Activated CD8-positive, alpha-beta memory T cell treated with anti-CD3 and anti-CD28 coated beads, Interleukin-2, amount 50 U/mL, for 48 hours (primary cell): ENCODE results near the gene PRSS12.
"Not testable (repeated sequence)": the region's sequence is repeated elsewhere in the genome, so short reads cannot be mapped to it uniquely, and the experiment has no call there.

Experiments used
- DNase-seq: peaks from one replicate; pipeline ENCODE4 v3.0.0-alpha.2; 2020

PRSS12 gene

GRCh38 chr4:118270492-118270891, 82.3 kb downstream of the PRSS12 start:
- DNase-seq: no peak

GRCh38 chr4:118268780-118269179, 84.0 kb downstream of the PRSS12 start:
- DNase-seq: no peak

- not testable (repeated sequence) for DNase-seq
Measured at GRCh38 chr4:118266145-118266496, 86.7 kb downstream of the PRSS12 start.

- DNase-seq: no peak
Measured at GRCh38 chr4:118265312-118266144, 87.3 kb downstream of the PRSS12 start.

GRCh38 chr4:118264096-118264495, 88.7 kb downstream of the PRSS12 start:
- no peak for DNase-seq

GRCh38 chr4:118260309-118260708, 92.5 kb downstream of the PRSS12 start:
- DNase-seq: no peak

GRCh38 chr4:118259111-118259510, 93.7 kb downstream of the PRSS12 start:
- no peak for DNase-seq

GRCh38 chr4:118254368-118254767, 98.4 kb downstream of the PRSS12 start:
- DNase-seq: no peak

- no peak for DNase-seq
Measured at GRCh38 chr4:118249890-118250289, 102.9 kb downstream of the PRSS12 start.

GRCh38 chr4:118237531-118237930, 115.3 kb downstream of the PRSS12 start:
- DNase-seq: no peak

- DNase-seq: no peak
Measured at GRCh38 chr4:118235566-118236120, 117.2 kb downstream of the PRSS12 start.
